Calu3 (cell line): ENCODE data around the gene SRM. TPM values are rescaled to one million over a fixed set of nuclear protein-coding genes. Genes with fewer than 3 reads are reported as not detected.
"Not testable (repeated sequence)": the region's sequence is repeated elsewhere in the genome, so short reads cannot be mapped to it uniquely, and the experiment has no call there.

Source experiments
- BruUV-seq: library from RNA; stranded (reverse); fragments of 400-500 nt; replicated peaks from 2 replicates; lab custom pipeline; 2021; lab: Mats Ljungman, UMichigan
- CTCF ChIA-PET: fragments of 300-600 bp; sonication (Branson Sonifier 250); formaldehyde crosslinking; loops from one replicate; lab custom pipeline; 2022; ENCODE audit warnings: antibody characterized with exemption; lab: Charles Lee
- DNase-seq: peaks from one replicate; pipeline ENCODE4 v3.0.0; 2022
- H3K27ac Mint-ChIP-seq: one replicate; pipeline ENCODE4 v1.8.0; 2022; ENCODE audit warnings: mixed read lengths; ENCODE audit not compliant: unreplicated experiment
- H3K27me3 Mint-ChIP-seq: one replicate; pipeline ENCODE4 v1.8.0; 2022; ENCODE audit warnings: mixed read lengths; ENCODE audit not compliant: unreplicated experiment
- H3K36me3 Mint-ChIP-seq: one replicate; pipeline ENCODE4 v1.8.0; 2022; ENCODE audit warnings: mild to moderate bottlenecking, moderate library complexity, mixed read lengths; ENCODE audit not compliant: insufficient read depth, unreplicated experiment
- H3K4me1 Mint-ChIP-seq: one replicate; pipeline ENCODE4 v1.8.0; 2022; ENCODE audit warnings: mild to moderate bottlenecking, low read depth, mixed read lengths; ENCODE audit not compliant: unreplicated experiment
- H3K4me3 Mint-ChIP-seq: one replicate; pipeline ENCODE4 v1.8.0; 2022; ENCODE audit warnings: mild to moderate bottlenecking, low read depth, moderate library complexity, mixed read lengths; ENCODE audit not compliant: unreplicated experiment
- H3K9me3 Mint-ChIP-seq: one replicate; pipeline ENCODE4 v1.8.0; 2022; ENCODE audit warnings: low read depth, mixed read lengths; ENCODE audit not compliant: unreplicated experiment
- intact Hi-C: fragments of 100-400 bp; cut with micrococcal nuclease; formaldehyde crosslinking; loops from one replicate; pipeline ENCODE4 v1.10.0; 2022; ENCODE audit not compliant: unreplicated experiment
- total RNA-seq: library from RNA; stranded (reverse); gene quantifications from 2 replicates; pipeline ENCODE4 v1.2.3, GENCODE V29; 2022
- TF ChIP-seq, protein P1 (sequence below): fragments of 200-600 bp; IDR thresholded peaks from one replicate; pipeline ENCODE4 v1.8.0; 2022; ENCODE audit warnings: antibody characterized with exemption; ENCODE audit not compliant: unreplicated experiment

SRM gene
- total RNA-seq, 1 experiment from 2014 or later: 70.5 TPM

DNA sequence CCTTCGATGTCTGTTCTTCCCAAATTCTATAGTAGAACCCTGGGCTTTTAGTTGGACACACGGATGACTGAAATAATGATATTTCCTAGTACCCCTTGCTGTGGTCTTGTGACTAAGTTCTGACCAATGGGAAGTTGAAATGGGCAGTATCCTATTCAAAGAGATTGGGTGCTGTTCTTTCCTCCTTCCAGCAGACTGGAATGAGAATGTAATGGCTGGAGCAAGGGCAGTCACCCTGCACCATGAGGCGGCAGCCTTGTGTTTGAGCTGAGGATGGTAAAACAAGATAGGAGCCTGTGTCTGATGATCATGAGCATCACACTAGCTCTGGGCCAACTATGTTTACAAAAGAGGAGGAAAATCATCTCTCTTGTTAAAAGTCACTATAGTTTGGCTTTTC is 5.1 kb upstream of the SRM start:
- no peaks in the 10 kb centered on the region for H3K9me3 Mint-ChIP-seq
- no peak overlapping the region for H3K27ac Mint-ChIP-seq
- no TSS peak for BruUV-seq
- no peak for DNase-seq
- TF ChIP-seq, protein P1, sequence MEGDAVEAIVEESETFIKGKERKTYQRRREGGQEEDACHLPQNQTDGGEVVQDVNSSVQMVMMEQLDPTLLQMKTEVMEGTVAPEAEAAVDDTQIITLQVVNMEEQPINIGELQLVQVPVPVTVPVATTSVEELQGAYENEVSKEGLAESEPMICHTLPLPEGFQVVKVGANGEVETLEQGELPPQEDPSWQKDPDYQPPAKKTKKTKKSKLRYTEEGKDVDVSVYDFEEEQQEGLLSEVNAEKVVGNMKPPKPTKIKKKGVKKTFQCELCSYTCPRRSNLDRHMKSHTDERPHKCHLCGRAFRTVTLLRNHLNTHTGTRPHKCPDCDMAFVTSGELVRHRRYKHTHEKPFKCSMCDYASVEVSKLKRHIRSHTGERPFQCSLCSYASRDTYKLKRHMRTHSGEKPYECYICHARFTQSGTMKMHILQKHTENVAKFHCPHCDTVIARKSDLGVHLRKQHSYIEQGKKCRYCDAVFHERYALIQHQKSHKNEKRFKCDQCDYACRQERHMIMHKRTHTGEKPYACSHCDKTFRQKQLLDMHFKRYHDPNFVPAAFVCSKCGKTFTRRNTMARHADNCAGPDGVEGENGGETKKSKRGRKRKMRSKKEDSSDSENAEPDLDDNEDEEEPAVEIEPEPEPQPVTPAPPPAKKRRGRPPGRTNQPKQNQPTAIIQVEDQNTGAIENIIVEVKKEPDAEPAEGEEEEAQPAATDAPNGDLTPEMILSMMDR: no peak
- H3K36me3 Mint-ChIP-seq: peaks cover 50% of the 10 kb centered on the region
- CTCF ChIA-PET: no interaction called here
- H3K27me3 Mint-ChIP-seq: no peaks in the 10 kb centered on the region
- no peak overlapping the region for H3K4me3 Mint-ChIP-seq
- intact Hi-C loops: no loop called here
- no peaks in the 10 kb centered on the region for H3K4me1 Mint-ChIP-seq

GRCh38 chr1:11063937-11064537 is 4.2 kb upstream of the SRM start:
- CTCF ChIA-PET, H3K27me3 Mint-ChIP-seq, H3K9me3 Mint-ChIP-seq, DNase-seq, H3K4me1 Mint-ChIP-seq, H3K27ac Mint-ChIP-seq, BruUV-seq, H3K4me3 Mint-ChIP-seq, intact Hi-C loops: not testable (repeated sequence)
- peaks cover 50% of the 10 kb centered on the region for H3K36me3 Mint-ChIP-seq

GRCh38 chr1:11062965-11063401 is 3.2 kb upstream of the SRM start:
- H3K27me3 Mint-ChIP-seq: no peaks in the 10 kb centered on the region
- DNase-seq: no peak
- peaks cover 54% of the 10 kb centered on the region for H3K36me3 Mint-ChIP-seq
- no TSS peak for BruUV-seq
- no peak overlapping the region for H3K4me3 Mint-ChIP-seq
- no peaks in the 10 kb centered on the region for H3K4me1 Mint-ChIP-seq
- no peaks in the 10 kb centered on the region for H3K9me3 Mint-ChIP-seq
- CTCF ChIA-PET: no interaction called here
- H3K27ac Mint-ChIP-seq: no peak overlapping the region
- TF ChIP-seq, protein P1: no peak
- intact Hi-C loops: no loop called here

DNA sequence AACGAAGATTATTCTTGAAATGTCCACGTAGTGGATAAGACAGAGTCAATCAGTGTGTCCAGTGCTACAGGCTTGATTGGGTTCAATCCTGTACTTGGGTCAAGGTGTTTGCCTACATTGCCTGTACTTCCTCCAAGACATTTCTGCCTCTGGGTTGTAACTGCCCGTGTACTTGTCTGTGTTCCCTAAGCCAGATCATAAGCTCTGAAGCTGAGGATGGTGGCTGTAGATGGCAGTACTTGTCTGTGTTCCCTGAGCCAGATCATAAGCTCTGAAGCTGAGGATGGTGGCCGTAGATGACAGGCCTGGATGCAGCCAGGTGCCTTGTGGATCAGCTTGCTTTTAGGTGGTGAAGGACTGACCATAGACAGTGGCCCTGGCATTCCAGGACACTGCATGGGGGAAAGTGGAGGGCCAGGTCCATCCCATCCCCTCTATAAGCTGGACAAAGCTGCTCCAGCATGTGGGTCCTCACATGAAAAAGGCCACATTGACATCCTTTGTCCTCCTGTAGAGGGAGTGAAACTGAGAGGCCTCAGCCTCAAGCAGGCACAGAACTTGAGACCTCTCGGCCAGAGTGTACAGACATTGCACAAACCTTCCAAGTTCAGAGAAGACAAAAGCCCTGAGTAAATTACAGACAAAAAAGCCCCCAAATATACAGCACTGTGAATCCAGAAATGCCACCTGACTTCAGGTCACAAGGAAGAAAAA is 2.0 kb upstream of the SRM start:
- no peak overlapping the region for H3K27ac Mint-ChIP-seq
- no peak for DNase-seq
- intact Hi-C loops: no loop called here
- BruUV-seq: no TSS peak
- no peaks in the 10 kb centered on the region for H3K9me3 Mint-ChIP-seq
- peaks cover 57% of the 10 kb centered on the region for H3K36me3 Mint-ChIP-seq
- TF ChIP-seq, protein P1: no peak
- no peaks in the 10 kb centered on the region for H3K4me1 Mint-ChIP-seq
- CTCF ChIA-PET: interaction anchor here (0.6 to 0.7 kb wide), 2 partner anchors 280 to 369 kb away, joined by 3 to 5 read pairs; no protein-coding TSS in a partner anchor
- H3K4me3 Mint-ChIP-seq: no peak overlapping the region
- H3K27me3 Mint-ChIP-seq: no peaks in the 10 kb centered on the region
